Activated T-cell treated with anti-CD3 and anti-CD28 coated beads for 24 hours (primary cell): ENCODE results near the gene ZNF280B.
A peak's percentile ranks its signal among the peaks of the same experiment; 100 is the strongest.
"Not testable (repeated sequence)": the region's sequence is repeated elsewhere in the genome, so short reads cannot be mapped to it uniquely, and the experiment has no call there.

Experiments used
- DNase-seq: peaks from one replicate; pipeline ENCODE4 v3.0.0-alpha.2; 2020; ENCODE audit warnings: low read depth

ZNF280B gene

DNA sequence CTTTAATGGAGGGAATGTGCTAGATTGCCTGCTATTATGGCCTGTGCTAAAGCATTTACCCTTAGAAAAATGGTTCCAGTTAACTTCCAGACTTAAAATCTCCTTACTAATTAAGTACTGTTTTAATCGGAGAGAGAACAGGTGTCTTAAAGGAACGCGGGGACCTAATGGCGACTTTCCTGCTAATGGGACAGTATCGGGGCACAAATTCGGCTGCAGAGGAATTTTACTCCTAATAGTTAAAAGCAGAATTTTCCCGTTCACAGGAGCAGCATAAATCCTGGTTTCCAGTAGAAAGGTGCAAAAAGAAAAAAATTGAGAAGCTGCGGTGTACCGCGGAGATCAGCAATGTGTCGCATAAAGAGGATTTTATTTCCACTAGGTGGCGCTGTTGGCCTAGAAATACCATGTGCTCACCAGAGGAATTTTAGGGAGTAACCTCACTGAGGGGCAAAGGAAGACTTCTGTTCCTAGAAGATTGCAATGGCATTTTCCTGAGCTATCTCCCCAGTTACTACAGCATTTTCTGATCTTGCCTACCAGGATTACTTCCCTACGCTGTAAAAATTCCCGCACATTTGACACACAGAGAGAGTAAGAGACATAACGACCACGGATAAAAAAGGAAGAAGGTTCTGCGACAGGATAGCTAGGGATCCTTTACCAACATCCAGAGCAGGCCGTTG, 44.5 kb downstream of the ZNF280B start:
- peak; percentile 44 for DNase-seq

DNA sequence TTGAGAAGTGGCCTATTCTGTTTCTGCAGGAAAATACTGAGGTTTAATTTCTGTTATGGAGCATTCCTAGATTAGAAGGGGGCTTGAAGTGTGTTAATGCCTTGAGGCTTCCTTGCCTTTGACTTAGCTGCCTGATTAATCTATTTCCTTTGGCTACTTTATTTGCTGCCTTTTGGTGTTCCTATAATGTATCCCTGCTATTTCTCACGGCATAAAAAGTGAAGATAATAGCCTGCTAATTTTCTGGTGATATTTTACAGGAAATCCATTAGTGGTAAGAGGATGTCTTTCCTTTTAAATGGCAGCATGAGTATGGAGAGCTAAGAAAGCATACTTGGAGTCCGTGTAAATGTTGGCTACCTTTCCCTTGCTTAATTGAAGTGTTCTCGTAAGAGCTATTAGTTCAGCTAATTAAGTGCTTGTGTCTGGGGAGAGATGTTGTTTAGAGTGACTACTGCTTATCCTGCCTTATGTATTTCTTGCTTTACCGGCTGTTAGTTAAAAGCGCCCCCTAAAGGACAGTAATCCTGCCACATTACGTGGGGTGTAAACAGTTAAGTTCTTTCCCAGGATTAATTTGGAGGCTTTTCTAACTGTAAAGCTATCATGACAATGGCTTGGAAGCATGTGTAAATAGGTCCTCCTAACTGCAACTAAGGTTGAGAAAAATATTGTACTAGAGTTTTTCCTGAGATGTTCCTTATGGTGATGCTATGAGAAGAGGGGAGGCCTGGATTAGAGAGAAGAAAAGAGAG, 45.6 kb downstream of the ZNF280B start:
- no peak for DNase-seq

DNA sequence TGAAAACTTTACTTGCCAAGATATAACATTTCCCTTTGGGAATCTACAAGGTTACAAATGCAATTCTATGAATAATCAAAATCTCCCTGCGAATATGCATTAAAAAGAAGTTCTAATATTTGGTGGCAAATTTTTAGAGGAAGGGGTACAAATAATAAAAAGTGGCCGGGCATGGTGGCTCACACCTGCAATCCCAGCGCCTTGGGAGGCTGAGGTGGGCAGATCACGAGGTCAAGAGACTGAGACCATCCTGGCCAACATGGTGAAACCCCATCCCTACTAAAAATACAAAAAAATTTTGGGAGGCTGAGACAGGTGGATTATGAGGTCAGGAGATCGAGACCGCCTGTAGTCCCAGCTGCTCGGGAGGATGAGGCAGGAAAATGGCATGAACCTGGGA, 47.0 kb downstream of the ZNF280B start:
- no peak for DNase-seq

DNA sequence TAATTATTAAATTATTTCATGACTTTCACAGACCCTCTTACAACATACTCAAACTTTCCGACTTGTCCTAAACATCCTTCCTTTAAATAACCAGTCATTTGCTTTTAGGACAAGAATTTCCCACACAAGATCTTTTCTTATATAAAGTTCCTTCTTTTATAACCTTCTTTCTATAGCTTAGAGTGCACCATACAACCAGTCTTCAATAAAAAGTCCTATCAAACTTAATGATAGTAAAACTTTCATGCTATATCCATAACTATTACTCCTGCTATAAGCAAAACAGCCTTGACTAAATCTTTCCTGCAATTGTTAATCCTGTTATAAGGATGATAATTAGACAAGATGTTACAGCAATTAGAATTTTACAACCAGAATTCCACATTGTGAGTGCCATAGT, 47.4 kb downstream of the ZNF280B start:
- DNase-seq = no peak

DNA sequence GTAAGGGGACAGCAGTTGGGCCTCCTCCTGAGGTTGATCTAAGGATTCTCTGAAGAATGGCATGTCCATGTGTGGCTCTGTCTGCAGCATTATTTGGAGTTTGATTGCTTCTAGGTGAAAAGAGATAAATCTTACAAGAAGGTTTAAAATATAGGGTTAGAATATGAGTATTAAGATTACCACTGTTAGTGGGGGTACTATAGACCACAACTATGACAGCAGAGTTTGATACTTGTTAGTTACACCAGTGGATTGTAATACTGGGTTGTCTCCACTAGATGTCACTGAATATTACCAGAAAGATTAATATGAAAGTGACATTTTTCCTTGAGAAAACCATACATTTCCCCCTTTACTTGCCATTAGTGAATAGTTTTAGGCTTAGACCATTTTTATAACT, 47.9 kb downstream of the ZNF280B start:
- no peak for DNase-seq

DNA sequence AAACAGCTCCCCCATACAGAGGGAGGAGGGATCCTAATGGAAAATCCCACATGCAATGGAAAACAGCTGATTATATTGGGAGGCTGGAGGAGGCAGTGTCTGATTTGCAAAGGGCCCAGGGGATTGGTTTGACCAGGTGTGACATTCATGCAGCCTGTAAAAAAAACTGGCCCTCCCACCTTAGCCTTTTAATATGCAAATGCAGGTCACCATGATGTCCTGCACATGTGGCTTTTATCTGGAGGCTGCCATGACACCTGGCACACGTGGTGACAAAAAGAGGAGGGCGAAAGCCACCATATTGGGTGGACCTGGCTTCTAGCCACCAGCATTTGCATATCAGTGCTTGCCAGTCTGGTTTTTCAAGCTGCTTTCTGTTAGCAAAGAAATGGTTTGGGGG, 48.5 kb downstream of the ZNF280B start:
- no peak for DNase-seq

DNA sequence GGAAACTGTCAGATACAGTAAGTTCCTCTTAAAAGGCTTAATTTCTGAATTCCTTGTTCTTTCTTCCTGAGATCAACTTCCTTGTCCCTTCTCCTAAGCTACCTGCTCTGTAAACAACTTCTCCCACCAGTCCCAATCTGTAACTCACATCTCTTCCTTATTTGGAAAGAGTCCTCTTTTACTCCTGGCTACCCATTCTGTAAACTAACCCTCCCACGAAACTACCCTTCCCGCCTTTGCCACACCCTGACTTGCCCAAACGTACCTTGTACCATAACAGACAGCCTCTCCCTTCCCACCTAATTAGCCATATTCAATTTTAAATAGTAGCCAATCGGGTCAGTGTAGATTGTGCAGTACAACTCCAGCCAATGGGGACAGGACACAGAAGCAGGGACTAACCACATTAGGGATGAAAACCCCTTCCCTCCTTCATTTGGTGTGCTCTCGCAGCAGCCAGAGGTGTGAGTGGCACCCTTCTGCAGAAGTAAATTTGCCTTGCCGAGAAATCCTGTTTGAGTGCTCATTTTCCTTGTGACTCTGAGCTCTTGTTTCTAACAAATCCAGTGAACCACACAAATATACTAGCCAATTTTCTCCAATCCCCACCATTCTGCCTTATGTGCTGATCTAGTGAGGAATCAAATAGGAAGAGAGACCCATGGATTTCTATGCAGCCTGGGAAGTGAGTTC, 49.5 kb downstream of the ZNF280B start:
- no peak for DNase-seq

DNA sequence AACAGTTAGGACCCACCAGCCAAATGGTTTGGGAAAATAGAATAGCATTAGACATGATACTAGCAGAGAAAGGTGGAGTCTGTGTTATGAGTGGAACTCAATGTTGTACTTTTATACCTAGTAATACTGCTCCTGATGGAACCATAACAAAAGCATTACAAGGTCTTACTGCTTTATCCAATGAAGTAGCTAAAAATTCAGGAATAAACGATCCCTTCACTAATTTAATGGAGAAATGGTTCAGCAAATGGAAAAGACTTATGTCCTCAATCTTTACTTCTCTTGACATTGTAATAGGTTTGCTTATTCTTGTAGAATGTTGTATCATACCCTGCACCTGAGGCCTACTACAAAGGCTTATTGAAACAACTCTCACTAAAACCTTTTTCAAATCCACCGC, 50.2 kb downstream of the ZNF280B start:
- no peak for DNase-seq

DNA sequence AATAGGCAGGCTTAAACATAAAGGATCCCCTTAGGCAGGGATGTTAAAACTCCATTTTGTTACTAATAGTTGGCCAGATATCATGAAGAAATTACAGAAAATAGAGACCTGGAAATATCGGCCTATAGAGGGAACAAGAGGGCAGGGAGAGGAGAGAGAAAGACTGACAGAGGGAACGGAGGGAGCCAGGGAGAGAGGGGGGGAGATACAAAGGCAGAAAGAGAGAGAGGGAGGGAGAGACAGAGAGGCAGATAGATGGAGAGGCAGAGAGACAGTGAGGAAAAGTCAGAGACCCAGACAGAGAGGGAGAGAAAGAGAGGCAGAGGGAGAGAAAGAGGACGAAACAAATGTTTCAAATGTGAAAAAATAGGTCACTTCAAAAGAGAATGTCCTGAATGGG, 53.5 kb downstream of the ZNF280B start:
- DNase-seq = no peak

DNA sequence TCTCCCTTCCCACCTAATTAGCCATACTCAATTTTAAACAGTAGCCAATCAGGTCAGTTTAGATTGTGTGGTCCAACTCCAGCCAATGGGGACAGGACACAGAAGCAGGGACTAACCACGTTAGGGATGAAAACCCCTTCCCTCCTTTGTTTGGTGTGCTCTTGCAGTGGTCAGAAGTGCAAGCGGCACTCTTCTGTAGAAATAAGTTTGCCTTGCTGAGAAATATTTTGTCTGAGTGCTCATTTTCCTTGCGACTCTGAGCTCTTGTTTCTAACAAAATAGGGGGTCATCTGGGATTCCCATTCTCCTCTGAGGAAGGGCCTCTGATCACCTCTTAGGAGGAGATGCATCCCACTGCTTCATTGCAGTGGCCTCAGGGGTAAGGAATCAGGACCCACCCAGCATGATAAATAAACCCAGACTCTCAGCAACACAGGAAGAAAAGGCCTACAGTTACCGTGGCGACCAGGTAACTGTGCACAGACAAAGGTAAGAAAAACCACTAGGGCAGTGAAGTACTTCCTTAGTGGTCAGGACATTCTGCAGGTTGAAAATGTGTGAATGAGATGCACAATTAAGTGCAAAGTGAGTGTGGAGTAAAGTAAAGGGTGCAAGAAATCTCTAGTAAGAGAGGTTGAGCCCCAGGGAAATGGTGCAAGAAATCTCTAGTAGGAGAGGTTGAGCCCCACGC, 55.4 kb downstream of the ZNF280B start:
- no peak for DNase-seq

DNA sequence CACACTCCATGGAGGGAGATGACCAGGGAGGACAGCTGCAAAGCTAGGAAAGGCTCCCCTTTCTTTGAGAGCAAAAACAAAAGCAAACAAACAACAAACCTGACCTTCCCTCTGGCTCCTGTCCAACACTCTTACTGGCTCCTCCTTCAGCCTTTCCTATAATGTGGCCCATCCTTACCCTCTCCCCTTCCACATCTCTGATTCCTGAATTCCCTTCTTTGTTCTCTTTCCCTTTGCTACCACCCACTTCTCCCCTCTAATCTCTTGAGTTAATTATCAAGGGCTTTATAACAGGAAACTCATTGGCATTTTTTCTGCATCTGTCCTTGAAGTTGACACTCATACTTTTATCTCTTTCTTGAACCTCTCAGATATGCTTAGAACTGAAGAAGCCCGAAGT, 56.3 kb downstream of the ZNF280B start:
- DNase-seq = no peak

DNA sequence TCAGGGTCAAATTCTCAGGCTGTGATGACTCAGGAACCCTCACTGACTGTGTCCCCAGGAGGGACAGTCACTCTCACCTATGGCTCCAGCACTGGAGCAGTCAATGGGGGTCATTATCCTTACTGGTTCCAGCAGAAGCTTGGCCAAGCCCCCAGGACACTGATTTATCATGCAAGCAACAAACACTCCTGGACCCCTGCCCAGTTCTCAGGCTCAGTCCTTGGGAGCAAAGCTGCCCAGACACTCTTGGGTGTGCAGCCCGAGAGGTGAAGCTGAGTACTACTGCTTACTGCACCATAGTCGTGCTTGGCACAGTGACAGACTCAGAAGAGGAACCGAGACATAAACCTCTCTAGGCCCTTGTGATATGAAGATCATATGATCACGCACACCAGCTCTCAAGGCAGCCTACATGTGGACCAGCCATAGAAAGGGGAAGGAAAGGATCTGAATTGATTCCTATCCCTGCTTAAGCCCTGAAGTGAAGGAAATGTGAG, 58.2 kb downstream of the ZNF280B start:
- DNase-seq = no peak

DNA sequence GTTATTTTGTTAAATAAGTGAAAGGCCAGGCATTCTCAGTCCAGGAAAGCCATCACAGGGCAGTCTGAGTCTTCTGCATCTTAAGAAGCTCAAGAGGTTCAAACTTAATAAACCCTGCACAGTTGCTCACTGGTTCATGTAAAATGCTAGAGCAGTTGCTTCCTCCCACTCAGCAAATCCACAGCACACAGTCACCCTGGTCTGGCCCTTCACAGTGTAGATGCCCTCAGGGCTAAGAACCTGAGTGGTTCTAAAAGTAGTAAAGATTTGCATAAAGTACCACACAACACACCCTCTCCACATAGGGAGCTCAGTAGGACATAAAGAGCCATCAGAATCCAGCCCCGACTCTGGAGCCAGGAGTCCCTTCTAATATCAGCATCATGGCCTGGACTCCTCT, 58.7 kb downstream of the ZNF280B start:
- no peak for DNase-seq

DNA sequence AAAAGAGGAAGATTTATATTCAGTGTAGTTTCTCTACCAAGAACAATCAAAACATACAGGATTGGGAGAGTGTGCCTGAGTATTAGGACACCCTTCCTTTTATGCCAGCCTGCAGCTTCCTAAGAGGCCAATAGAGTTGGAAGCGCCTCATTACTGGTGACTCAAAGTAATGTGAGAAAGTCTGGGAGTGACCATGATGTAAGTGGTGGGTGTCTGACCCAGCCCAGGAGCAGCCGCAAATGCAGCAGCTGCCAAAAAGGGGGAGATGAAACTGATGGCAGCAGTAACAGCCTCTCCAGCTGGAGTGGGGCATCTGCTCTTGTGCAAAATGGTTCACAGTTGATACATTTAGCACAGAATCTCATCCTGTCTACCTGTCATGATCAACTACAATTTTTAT, 62.0 kb downstream of the ZNF280B start:
- no peak for DNase-seq

DNA sequence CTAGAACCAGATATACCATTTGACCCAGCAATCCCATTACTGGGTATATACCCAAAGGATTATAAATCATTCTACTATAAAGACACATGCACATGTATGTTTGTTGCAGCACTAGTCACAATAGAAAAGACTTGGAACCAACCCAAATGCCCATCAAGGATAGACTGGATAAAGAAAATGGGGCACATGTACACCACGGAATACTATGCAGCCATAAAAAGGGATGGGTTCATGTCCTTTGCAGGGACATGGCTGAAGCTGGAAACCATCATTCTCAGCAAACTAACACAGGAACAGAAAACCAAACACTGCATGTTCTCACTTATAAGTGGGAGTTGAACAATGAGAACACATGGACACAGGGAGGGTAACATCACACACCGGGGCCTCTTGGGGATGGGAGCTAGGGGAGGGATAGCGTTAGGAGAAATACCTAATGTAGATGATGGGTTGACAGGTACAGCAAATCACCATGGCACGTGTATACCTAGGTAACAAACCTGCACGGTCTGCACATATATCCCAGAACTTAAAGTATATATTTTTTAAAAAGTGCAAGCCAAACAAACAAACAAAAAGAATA, 64.4 kb downstream of the ZNF280B start:
- not testable (repeated sequence) for DNase-seq

DNA sequence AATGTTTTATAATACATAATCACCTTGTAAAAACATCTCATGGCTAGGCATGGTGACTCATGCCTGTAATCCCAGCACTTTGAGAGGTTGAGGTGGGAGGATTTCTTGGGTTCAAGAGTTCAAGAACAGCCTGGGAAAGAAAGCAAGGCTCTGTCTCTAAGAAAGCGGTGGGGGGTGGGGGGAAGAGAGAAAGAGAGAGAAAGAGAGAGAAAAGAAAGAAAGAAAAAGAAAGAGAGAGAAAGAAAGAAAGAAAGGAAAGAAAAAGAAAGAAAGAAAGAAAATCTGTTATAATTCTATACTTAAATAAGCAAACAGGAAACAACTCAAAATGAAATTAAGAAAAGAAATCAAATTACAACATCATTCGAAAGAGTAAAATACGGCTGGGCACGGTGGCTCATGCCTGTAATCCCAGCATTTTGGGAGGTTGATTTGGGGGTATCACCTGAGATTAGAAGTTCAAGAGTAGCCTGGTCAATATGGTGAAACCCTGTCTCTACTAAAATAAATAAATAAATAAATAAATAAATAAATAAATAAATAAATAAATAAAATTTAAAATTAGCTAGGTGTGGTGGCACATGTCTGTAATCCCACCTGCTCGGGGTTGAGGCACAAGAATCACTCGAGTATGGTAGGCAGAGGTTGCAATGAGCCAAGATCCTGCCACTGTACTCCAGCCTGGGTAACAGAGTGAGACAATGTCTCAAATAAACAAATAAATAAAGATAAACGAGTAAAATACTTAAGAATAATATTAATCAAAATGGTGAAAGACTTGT, 65.4 kb downstream of the ZNF280B start:
- no peak for DNase-seq

DNA sequence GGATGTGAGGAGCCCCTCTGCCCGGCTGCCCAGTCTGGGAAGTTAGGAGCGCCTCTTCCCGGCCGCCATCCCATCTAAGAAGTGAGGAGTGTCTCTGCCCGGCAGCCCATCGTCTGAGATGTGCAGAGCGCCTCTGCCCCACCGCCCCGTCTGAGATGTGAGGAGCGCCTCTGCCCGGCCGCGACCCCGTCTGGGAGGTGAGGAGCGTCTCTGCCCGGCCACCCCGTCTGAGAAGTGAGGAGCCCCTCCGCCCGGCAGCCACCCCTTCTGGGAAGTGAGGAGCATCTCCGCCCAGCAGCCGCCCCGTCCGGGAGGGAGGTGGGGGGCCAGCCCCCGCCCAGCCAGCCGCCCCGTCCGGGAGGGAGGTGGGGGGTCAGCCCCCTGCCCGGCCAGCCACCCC, 66.9 kb downstream of the ZNF280B start:
- not testable (repeated sequence) for DNase-seq

DNA sequence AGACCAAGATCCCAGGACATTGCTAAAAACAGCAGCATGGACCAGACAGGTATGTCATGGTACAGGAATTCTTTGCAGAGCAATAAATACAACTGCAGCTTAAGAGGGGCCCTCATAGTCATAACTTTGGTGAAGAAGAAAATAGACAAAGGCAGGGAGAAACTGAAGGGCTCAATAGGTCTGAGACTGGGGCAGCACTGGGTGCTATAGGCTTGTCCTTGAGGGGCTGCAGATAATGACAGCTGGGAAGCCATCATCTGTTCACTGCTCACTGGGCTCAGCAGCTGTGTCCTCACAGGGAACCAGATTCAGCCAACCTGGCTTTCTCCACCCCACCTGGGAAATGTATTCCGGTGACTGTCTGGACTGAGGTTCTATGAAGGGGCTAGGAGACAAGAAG, 68.4 kb downstream of the ZNF280B start:
- no peak for DNase-seq
